ENCODE measurements around the gene UNC5C.

Gene UNC5C

GRCh38 chr4:95541889-95542607 lies 6.7 kb downstream of the UNC5C start:
- no peak for DNase-seq (ENCODE audit: low read depth)
- H3K4me3 ChIP-seq (ENCODE audit: control insufficient read depth, low read depth, low read length) = no peak overlapping the region
- no peak for TF ChIP-seq CTCF (conservative IDR thresholded peaks at IDR 0.05; ENCODE audit: control insufficient read depth, insufficient read depth, low read depth, low read length)

DNA sequence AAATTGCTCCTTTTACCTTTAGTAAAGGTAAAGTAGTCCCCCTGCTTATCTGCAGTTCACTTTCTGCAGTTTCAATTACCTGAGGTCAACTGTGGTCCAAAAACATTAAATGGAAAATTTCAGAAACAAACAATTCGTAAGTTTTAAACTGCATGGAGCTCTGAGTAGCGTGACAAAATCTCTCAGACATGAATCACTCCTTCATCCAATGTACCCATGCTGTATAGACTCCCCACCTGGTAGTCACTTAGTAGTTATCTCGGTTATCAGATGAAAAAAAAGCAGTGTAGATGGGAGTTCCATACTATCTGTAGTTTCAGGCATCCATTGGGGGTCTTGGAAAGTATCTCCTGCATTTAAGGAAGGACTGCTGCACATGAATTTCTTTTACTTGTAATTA lies 7.7 kb downstream of the UNC5C start:
- H3K4me3 ChIP-seq (ENCODE audit: control insufficient read depth, low read depth, low read length) = no peak overlapping the region
- no peak for DNase-seq (ENCODE audit: low read depth)
- no peak for TF ChIP-seq CTCF (conservative IDR thresholded peaks at IDR 0.05; ENCODE audit: control insufficient read depth, insufficient read depth, low read depth, low read length)

GRCh38 chr4:95540227-95540626 lies 8.5 kb downstream of the UNC5C start:
- DNase-seq (ENCODE audit: low read depth) = no peak
- no peak overlapping the region for H3K4me3 ChIP-seq (ENCODE audit: control insufficient read depth, low read depth, low read length)
- no peak for TF ChIP-seq CTCF (conservative IDR thresholded peaks at IDR 0.05; ENCODE audit: control insufficient read depth, insufficient read depth, low read depth, low read length)

- no peak overlapping the region for H3K4me3 ChIP-seq (ENCODE audit: control insufficient read depth, low read depth, low read length)
- TF ChIP-seq CTCF (conservative IDR thresholded peaks at IDR 0.05; ENCODE audit: control insufficient read depth, insufficient read depth, low read depth, low read length) = no peak
- no peak for DNase-seq (ENCODE audit: low read depth)
Measured at GRCh38 chr4:95539106-95539505, 9.7 kb downstream of the UNC5C start.

DNA sequence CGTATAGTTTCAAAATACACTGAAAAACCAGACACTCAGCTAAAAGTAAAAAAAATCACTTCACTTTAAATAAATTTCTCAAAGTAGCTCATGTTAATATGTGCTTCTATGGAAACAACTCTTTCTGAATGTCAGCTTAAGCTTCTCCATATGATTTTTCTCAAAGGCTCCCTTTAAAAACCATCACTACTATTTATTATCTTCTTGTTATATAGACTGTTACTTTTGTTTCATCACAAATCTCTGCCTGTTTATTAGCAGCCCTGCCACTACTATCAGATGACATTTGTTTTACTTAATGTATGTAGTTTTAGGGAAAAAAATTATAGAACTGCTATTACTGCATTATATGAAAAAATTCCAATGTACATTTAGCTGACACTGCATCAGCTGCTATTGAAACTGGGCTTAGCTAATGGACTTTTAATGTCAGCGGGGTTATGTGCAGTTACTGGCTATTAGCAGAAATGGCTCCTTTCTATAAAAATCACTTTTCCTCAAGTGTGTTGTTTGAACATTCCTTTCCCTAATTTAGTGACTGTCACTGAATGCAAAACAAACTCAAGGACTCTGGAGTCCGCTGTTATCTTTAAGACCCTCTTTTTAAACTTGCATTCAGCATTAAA lies 10.8 kb downstream of the UNC5C start:
- DNase-seq (ENCODE audit: low read depth) = no peak
- H3K4me3 ChIP-seq (ENCODE audit: control insufficient read depth, low read depth, low read length) = no peak overlapping the region
- TF ChIP-seq CTCF (conservative IDR thresholded peaks at IDR 0.05; ENCODE audit: control insufficient read depth, insufficient read depth, low read depth, low read length) = no peak

DNA sequence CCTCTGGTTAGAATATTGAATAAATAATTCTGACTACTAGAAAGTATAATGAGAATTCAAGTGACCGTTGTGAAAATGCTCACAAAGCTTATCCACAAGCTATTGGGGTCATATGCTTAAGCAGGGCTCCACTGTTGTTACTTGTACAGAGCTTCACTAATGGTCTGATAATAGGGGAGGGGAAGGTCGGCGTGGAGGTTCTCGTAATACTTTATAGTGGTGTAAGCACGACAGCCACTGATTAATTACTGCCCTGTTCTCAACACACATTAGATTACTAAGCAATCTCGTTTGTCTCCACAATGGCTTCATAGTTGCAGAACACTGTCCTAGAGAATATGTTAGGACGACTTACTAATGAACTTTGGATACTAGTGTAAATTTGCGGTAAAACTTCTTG lies 11.6 kb downstream of the UNC5C start:
- TF ChIP-seq CTCF (conservative IDR thresholded peaks at IDR 0.05; ENCODE audit: control insufficient read depth, insufficient read depth, low read depth, low read length) = no peak
- no peak overlapping the region for H3K4me3 ChIP-seq (ENCODE audit: control insufficient read depth, low read depth, low read length)
- DNase-seq (ENCODE audit: low read depth) = no peak
